Raji (cell line): Measurements from ENCODE around the gene TTC23.

ENCODE experiments used
- POLR2A ChIP-seq: IDR thresholded peaks from 2 replicates; pipeline ENCODE4 v1.6.1; 2011; ENCODE audit warnings: low read depth, low read length, control low read depth; ENCODE audit not compliant: insufficient read depth

TTC23 gene

DNA sequence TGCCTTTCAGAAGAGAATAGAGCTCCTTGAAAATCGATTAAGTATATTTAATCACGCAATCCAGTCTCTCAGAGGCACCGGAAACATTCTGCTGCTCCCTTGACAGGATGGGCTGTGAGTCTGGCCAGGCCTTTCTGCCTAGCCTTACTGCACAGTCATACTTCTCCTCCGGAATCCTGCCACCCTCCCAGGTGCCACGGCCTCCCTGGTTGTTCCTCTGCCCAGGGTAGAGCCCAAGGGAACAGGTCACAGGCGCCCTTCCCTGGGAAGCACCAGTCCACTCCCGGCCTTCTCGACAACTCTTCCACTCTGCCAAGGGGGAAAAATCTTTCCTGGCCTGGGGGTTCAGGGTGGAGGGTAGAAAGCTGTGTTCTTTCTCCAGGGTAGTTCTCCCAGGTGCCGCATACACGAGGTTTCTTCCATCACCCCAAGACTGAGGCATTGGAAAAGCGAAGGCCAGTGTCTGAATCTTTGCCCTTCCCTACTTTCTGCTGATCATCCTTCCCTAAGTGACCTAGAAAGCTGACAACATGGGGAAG lies 161.9 kb downstream of the TTC23 start:
- TF ChIP-seq POLR2A, result no peak

DNA sequence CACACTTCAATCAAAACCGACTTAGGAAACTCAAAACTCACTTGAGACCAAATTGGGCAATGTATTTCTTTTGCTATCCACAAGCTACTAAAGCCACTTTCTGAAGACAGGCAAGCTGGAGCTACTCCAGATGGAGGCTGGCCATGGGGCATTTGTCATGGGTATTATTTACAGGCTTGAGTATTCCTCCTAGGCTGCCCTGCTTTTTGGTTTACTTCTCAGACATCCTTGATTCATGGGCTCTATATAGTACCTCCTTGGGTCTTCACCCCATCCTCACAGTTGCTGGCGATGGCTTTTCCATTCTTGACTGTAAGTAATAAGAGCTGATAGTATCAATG lies 163.1 kb downstream of the TTC23 start:
- no peak for TF ChIP-seq POLR2A
